ENCODE data around the gene CORO2B.

CORO2B gene

DNA sequence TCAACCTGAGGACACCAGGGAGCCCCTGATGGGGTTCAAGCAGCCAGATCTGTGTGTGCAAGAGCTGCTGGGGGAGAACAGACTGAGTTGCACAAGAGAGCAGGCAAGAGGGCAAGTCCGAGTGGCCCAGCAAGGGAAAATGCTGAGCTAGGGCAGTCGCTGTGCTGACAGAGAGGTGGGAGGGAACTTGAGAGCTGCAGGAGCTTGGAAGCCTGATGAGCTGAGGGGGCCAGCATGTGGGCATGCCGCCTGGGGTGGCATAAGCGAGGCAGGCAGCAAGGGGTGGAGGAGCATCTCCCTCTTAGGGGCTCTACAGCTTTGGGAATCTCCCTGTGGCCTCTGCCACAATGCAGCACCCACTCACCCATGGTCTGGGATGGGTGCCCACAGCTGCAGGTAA is 4.7 kb upstream of the CORO2B start:
- DNase-seq (ENCODE audit: low read depth) = no peak

GRCh38 chr15:68574629-68575028 is 4.2 kb upstream of the CORO2B start:
- DNase-seq (ENCODE audit: low read depth) = no peak

- DNase-seq (ENCODE audit: low read depth) = no peak
Observed at GRCh38 chr15:68576235-68576892, 2.4 kb upstream of the CORO2B start.

GRCh38 chr15:68578175-68578979 is 416 bp upstream of the CORO2B start:
- DNase-seq (ENCODE audit: low read depth) = no peak

GRCh38 chr15:68580026-68580882 is 1.5 kb downstream of the CORO2B start:
- DNase-seq (ENCODE audit: low read depth) = no peak

DNA sequence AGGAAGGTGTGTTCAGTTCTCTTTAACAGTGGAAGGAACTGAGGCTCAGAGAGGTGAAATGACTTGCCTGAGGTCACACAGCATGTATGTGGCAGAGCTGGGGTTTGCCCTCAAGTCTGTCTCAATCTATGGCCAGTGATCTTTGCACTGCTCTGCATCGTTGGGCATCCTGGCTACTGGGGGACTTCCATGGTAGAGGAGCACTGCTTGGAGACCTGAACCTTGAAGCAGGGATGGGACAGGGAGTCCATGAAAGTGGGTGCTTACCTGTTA is 2.0 kb downstream of the CORO2B start:
- no peak for DNase-seq (ENCODE audit: low read depth)

- no peak for DNase-seq (ENCODE audit: low read depth)
Observed at GRCh38 chr15:68581725-68582124, 2.9 kb downstream of the CORO2B start.

DNA sequence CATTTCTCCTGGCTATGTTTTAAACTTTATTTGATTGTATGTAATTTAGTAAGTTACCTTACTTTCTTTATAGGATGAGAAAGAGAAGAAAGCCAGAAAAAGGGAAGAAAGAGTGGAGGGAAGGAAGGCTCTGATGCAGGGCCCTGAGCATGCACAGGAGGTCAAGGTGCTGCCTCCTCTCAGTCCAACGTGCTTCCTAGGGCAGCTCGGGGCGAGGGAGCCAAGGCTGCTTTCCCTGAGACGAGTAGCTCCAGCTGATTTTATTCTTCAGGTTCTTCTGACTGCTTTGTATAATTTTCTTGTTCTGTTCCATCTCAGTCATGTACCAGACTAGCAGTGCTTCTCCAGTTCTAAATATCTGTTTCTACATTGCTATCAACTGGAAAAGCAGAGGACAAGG is 3.4 kb downstream of the CORO2B start:
- DNase-seq (ENCODE audit: low read depth) = no peak

DNA sequence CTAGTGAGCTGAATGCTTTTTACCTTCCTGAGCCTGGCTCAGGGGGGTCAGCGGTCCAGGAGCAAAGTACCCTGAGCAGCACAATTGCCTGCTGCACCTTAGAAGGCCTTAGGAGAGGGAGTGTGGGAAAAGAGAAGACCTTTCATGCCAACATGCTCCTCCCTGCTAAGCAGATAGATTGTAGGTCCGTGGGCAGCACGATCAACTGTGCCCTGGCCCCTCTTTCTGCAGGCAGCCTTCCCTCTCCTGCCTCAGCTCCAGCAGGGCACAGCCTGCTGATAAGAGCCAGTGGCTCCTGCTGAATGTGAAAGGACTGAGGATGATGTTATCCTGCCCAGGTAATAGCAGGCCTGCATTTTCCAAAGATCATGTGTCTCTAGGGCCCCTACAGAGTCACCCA is 4.1 kb downstream of the CORO2B start:
- DNase-seq (ENCODE audit: low read depth) = no peak

DNA sequence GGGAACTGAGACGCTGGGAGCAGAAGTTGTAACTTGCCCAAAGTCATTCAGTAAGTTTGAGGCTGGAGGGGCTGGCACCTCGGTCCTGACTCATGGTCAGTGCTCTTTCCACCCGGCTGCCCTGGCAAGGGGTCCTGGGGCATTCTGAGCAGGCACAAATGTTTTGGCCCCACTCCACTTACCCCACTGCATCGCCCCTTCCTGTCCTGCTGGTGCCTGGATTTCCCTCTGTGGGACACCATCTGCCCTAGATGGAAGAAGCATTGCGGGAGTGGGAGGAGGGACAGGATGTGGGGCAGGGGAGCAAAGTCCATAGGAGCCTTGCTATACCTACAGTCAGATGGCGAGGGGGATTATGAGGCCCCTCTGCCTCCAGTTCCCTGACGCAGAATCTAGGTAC is 4.5 kb downstream of the CORO2B start:
- DNase-seq (ENCODE audit: low read depth) = no peak

DNA sequence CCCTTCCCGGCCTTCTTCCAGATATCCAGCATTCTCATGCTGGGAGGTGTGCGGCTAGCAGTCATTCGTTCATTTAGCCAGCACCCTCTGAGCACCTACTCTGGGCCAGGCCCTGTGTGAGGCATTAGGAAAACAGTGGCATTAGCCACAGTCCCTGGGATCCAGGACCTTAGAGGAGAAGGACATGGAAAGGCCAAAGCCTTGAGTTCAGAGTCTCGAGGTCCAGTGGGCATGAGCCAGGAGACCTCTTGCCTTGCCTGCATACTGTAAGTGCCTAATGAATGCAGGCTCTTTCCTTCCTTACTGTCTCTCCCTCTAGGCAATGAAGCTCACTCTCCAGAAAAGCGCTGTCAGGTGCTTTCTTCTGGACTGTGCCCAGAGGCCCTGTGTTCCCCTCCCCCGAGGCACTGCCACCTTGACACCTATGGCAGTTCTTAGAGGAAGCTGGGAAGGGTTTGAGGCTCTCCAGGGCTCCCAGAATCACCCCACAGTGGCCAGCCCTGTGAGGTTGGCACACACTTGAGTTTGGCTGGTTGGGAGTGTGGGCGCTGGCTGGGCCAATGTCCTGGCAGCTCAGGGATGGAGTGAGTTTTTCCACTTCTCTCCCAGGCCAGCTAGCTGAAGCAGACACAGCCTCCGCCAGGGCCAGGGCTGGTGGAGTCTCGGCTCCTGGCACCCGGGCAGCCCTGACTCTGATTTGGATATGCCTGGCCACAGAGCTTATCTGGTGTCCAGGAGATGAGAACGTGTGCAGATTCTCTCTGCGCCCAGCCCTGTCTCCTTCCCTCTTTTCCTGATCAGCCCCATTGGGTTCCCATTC is 5.4 kb downstream of the CORO2B start:
- no peak for DNase-seq (ENCODE audit: low read depth)

DNA sequence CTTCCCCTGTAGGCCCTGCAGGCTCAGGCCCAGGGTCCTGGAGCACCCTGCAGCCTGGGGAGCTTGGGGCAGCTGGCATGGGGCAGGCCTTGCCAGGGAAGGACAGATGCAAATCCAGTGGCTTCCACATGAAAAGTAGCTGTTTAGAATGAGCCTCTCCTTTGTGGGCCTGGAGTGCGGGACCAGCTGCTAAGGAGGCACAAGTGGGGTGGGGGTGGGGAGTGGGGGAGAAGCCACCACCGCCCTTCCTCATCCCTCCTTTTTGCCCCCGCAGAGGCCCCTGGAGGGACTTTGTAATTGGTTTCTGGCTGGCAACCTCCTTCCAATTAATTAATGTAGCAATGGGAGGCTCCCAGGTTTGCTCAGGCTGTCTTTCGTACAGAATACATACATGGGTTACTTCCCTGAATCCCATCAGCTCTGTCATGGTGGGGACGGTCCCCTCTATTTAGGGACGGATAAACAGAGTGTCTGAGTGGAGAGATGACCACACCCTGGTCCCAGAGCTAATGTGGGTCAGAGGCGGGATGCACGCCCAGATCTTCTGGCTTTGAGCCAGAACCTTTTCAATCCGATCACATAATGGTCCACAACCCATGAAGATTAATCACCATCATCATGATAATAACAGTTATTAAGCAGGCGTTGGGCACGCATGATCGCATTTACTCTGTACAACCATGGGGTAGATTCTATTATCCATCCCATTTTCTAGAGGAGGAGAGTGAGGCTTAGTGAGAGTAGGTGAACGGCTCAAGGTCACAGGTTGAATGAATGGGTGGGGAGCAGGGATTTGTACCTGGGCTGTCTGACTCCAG is 6.2 kb downstream of the CORO2B start:
- DNase-seq (ENCODE audit: low read depth) = no peak

DNA sequence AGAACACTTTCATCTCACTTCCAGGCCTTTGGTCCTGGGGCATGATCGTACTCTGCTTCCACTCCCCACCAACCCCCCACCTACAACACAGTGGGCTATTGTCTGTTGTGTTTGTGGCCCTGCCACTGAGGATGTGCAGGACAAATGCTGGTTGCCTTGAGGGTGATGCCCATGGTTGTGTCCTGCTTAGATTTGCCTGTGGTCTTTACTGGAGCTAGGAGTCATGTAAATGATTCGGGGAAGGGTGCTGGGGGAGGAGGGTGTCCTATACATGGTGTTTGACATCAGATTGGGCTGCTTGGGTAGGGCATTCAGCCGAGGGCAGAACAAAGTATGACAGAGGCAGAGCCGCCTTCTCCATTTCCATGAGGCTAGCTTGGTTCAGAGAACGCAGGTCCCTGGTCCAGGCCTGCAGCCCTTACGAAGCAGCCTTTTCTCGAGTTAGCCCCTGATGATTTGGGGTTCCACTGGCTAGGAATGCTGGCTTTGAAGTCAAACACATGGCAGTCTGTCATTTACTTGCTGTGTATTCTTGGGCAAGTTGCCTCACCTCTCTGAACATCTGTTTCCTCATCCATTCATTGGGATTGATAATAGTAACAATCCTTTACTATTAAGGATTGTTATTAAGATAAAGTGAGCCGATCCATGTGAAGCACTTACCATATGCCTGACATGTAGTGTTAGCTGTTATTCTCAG is 6.9 kb downstream of the CORO2B start:
- DNase-seq (ENCODE audit: low read depth) = no peak

DNA sequence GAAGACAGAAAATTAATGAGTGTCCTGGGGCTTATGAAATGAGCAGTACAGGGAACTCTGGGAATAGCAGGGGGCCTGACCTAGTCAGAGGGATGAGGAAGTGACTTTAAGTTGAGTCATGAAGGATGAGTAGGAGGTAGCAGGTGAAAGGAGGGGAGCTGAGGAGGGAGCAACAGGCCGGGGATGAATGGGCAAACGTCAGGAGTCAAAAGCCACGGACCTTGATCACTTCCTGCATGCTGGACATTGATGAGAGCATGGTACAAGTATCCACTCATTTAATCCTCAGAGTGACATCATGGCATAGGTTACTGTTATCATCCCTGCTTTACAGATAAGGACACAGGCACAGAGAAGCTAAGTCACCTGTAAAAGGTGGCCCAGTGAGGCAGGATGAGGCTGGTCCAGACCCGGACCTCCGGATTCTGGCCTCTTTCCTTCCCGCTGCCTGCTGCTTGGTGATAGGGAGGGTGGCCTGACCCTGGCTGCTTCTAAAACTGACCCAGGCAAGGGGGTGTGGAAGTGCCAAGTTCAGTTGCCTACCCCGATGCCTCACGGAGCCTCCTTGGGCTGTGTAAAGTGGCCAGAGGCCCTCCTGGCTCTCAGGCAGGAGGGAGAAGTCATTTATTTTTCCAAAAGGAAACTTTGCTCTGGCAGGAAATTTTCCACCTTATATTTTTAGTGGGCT is 7.6 kb downstream of the CORO2B start:
- no peak for DNase-seq (ENCODE audit: low read depth)

- DNase-seq (ENCODE audit: low read depth) = no peak
Observed at GRCh38 chr15:68587769-68588385, 9.1 kb downstream of the CORO2B start.

DNA sequence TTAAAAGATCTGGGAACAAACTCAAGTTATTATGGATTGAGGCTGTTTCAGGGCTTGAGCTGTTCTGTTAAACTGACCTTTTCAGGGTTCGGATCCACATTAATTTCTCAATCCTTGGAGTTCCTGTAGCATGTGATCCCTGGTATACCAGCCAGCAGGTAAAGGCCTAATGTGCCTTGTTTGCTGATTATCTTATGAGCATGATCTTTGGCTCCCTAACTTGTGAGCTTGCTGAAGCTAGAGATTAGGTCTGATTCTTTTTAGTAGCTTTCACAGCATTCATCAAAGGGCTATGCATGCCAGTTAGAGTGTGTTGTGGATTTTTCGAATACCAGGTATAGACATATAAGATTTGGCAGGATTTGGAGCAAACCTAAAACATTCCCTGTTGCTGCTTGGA is 10.3 kb downstream of the CORO2B start:
- DNase-seq (ENCODE audit: low read depth) = no peak

GRCh38 chr15:68589783-68590710 is 11.3 kb downstream of the CORO2B start:
- no peak for DNase-seq (ENCODE audit: low read depth)

GRCh38 chr15:68590721-68591389 is 12.1 kb downstream of the CORO2B start:
- no peak for DNase-seq (ENCODE audit: low read depth)
